Vagina (tissue), 2 donors: ENCODE results near the gene SUPT3H. TPM values are rescaled to one million over a fixed set of nuclear protein-coding genes. Genes with fewer than 3 reads are reported as not detected.

ENCODE experiments used
- DNase-seq, 2 donors: peaks; one replicate each; pipeline ENCODE4 v3.0.0-alpha.2; 2017; ENCODE audit errors: extremely low spot score in 2 of 2
- H3K27ac ChIP-seq: fragments of 200-600 bp; sonication (generic); one replicate; pipeline ENCODE4 v1.5.1; 2019
- H3K27me3 ChIP-seq: fragments of 200-600 bp; sonication (generic); one replicate; pipeline ENCODE4 v1.5.1; 2019
- H3K36me3 ChIP-seq, 2 donors: fragments of 200-600 bp; sonication (generic); one replicate each; pipeline ENCODE4 v1.5.1; 2017 to 2019
- H3K4me1 ChIP-seq: fragments of 200-600 bp; sonication (generic); one replicate; pipeline ENCODE4 v1.5.1; 2019
- H3K4me3 ChIP-seq, 2 donors: fragments of 200-600 bp; sonication (generic); 1 replicate in 1 of 2; 2 replicates in 1 of 2; pipeline ENCODE4 v1.5.1; 2016 to 2019
- H3K9me3 ChIP-seq: fragments of 200-600 bp; sonication (generic); one replicate; pipeline ENCODE4 v1.5.1; 2019
- POLR2A ChIP-seq, 2 donors: fragments of 450-650 bp; IDR thresholded peaks; one replicate each; pipeline ENCODE4 v1.6.1; 2017; ENCODE audit warnings: antibody characterized with exemption in 2 of 2, mild to moderate bottlenecking in 2 of 2, moderate library complexity in 2 of 2
- POLR2AphosphoS5 ChIP-seq, 2 donors: sonication (generic); formaldehyde crosslinking; IDR thresholded peaks; one replicate each; pipeline ENCODE4 v1.9.0; 2017; ENCODE audit warnings: antibody characterized with exemption in 2 of 2, mild to moderate bottlenecking in 2 of 2, low read depth in 1 of 2; ENCODE audit not compliant: insufficient read depth in 1 of 2
- intact Hi-C: fragments of 100-400 bp; cut with DNase I; formaldehyde crosslinking; loops from one replicate; pipeline ENCODE4 v1.15.1; 2023
- total RNA-seq: library from RNA; depleted of rRNA; stranded (reverse); fragments of >200 nt; gene quantifications from one replicate; pipeline ENCODE4 v1.2.3, GENCODE V29; 2016
- TF ChIP-seq, protein P1 (sequence below), 3 experiments: fragments of 450-650 bp in 2 of 3; fragments of 200-600 bp in 1 of 3; sonication (generic) in 1 of 3; IDR thresholded peaks; one replicate each; pipeline ENCODE4 v1.5.1; 2017 to 2019; ENCODE audit warnings: antibody characterized with exemption in 3 of 3, mild to moderate bottlenecking in 2 of 3, moderate library complexity in 2 of 3

The SUPT3H gene
- total RNA-seq, 1 donor from 2014 or later: 4.2 TPM

DNA sequence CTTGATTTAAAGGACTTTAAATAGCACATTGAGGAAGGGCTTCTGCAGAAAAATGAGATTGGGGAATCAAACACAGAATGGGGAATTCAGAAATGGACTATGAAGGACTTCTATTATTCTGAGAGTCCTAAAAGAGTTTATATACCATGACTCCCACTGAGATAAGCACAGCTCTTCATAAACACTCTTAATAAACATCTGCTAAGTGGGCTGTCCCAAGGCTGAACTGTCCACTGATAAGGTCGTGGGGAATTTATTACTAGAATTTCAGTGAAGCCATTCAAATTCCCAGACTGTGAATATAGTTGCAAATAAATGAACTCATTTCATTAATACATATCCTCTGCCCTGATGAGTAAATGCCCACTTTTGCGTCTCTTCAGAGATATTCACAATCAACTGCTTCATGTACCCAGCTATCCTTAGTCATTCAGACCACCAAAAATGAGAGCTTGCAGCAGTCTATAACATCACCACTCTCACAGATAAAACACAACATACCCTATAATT lies 517.8 kb downstream of the SUPT3H start:
- H3K27ac ChIP-seq: no peak overlapping the region
- peaks cover 6% of the 10 kb centered on the region for H3K4me1 ChIP-seq
- no peaks in the 10 kb centered on the region for H3K36me3 ChIP-seq
- H3K4me3 ChIP-seq: no peak overlapping the region
- no peaks in the 10 kb centered on the region for H3K27me3 ChIP-seq
- TF ChIP-seq, protein P1, sequence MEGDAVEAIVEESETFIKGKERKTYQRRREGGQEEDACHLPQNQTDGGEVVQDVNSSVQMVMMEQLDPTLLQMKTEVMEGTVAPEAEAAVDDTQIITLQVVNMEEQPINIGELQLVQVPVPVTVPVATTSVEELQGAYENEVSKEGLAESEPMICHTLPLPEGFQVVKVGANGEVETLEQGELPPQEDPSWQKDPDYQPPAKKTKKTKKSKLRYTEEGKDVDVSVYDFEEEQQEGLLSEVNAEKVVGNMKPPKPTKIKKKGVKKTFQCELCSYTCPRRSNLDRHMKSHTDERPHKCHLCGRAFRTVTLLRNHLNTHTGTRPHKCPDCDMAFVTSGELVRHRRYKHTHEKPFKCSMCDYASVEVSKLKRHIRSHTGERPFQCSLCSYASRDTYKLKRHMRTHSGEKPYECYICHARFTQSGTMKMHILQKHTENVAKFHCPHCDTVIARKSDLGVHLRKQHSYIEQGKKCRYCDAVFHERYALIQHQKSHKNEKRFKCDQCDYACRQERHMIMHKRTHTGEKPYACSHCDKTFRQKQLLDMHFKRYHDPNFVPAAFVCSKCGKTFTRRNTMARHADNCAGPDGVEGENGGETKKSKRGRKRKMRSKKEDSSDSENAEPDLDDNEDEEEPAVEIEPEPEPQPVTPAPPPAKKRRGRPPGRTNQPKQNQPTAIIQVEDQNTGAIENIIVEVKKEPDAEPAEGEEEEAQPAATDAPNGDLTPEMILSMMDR (IDR thresholded peaks at IDR 0.05): no peak
- TF ChIP-seq POLR2A (IDR thresholded peaks at IDR 0.05) (no peak), POLR2AphosphoS5 (IDR thresholded peaks at IDR 0.05; ENCODE audit: insufficient read depth in 1 of 2, low read depth in 1 of 2) (no peak)
- intact Hi-C loops: no loop called here
- no peak for DNase-seq
- no peaks in the 10 kb centered on the region for H3K9me3 ChIP-seq

DNA sequence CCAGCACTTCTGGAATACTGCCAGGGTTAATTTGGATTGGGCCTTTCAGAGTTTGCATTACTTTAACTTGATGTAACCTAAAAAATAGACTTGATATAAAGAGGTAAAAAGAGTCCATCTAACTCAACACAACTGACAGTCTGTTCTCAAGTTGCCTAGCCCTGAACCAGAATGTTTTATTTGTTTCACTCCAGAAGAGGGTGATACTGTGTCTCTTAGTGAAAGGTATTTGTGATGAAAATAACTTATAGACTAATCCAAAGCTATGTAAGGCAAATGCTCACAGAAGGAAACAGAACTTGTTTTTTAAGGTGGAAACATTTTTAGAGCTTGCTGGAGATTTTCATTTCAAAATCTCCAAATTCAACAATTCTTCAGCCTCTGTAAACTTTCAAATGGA lies 518.7 kb downstream of the SUPT3H start:
- TF ChIP-seq, protein P1 (IDR thresholded peaks at IDR 0.05): no peak
- TF ChIP-seq POLR2A (IDR thresholded peaks at IDR 0.05): no peak
- TF ChIP-seq POLR2AphosphoS5 (IDR thresholded peaks at IDR 0.05; ENCODE audit: insufficient read depth in 1 of 2, low read depth in 1 of 2): no peak
- H3K27ac ChIP-seq: no peak overlapping the region
- DNase-seq: no peak
- H3K9me3 ChIP-seq: no peaks in the 10 kb centered on the region
- no peaks in the 10 kb centered on the region for H3K27me3 ChIP-seq
- peaks cover 6% of the 10 kb centered on the region for H3K4me1 ChIP-seq
- no peaks in the 10 kb centered on the region for H3K36me3 ChIP-seq
- H3K4me3 ChIP-seq: no peak overlapping the region
- intact Hi-C loops: no loop called here

DNA sequence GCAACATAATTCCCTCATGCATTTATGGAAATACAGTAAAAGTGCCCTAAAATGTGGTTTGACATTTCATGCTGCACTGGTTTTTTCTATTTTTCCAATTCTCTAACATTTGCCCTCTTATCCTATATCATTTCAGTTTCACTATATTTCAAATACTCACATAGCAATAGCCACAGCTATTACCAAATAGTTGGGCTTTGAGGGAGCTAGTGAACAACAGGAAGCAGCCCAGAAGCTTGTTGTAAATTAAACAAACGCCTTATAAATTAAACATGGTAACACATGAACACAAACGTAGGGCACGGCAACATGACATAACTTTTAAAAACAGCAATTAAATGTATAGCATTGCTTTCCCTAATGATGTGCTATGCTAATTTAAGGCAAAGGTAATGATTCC lies 521.3 kb downstream of the SUPT3H start:
- DNase-seq: no peak
- intact Hi-C loops: no loop called here
- TF ChIP-seq, protein P1 (IDR thresholded peaks at IDR 0.05): no peak
- TF ChIP-seq POLR2AphosphoS5 (IDR thresholded peaks at IDR 0.05; ENCODE audit: insufficient read depth in 1 of 2, low read depth in 1 of 2): no peak
- TF ChIP-seq POLR2A (IDR thresholded peaks at IDR 0.05): no peak
- H3K9me3 ChIP-seq: no peaks in the 10 kb centered on the region
- H3K27ac ChIP-seq: no peak overlapping the region
- H3K27me3 ChIP-seq: no peaks in the 10 kb centered on the region
- H3K36me3 ChIP-seq: no peaks in the 10 kb centered on the region
- no peak overlapping the region for H3K4me3 ChIP-seq
- H3K4me1 ChIP-seq: peaks cover 6% of the 10 kb centered on the region

DNA sequence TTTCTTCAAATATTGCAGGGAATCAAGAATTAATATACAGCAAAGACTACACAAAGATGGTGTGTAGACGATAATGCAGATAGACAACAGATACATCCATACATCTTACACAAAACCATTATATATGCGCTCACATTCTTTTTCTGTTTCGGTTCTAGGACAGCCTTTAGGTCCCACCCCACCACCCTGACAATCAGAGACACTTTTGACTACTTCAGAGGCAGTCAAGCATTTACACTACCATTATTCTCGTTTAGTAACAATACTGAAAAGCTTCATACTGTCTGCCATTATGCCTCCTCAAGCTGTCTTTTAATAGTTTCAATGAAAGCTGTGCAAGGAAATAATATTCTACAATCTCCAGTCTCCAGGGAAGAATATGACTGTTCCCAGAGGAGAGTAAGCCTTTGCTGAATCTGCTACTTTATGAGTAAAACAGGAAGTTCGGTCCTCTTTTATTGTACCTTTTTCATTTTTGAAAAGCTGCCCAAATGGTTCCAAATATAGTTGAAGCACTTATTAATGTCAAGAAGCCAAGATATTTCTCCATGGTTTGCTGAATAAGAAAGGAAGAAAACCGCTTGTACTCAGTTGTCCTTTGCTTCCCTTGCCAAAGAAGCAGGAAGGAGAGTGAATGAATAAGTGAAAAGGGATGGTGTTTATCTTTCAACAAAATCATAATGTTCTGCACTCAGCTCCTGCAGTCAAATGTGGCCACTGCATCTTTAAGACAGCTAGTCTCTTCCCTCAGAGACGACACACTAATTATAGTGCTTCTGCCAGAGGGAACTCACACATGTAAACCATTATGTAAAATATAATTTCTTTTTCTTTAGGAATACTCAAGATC lies 521.9 kb downstream of the SUPT3H start:
- no peaks in the 10 kb centered on the region for H3K36me3 ChIP-seq
- no peak overlapping the region for H3K4me3 ChIP-seq
- DNase-seq: no peak
- no peaks in the 10 kb centered on the region for H3K9me3 ChIP-seq
- intact Hi-C loops: no loop called here
- TF ChIP-seq, protein P1 (IDR thresholded peaks at IDR 0.05): no peak
- no peak for TF ChIP-seq POLR2A (IDR thresholded peaks at IDR 0.05)
- TF ChIP-seq POLR2AphosphoS5 (IDR thresholded peaks at IDR 0.05; ENCODE audit: insufficient read depth in 1 of 2, low read depth in 1 of 2): no peak
- no peak overlapping the region for H3K27ac ChIP-seq
- no peaks in the 10 kb centered on the region for H3K27me3 ChIP-seq
- peaks cover 6% of the 10 kb centered on the region for H3K4me1 ChIP-seq
